WTC11 (cell line): Measurements from ENCODE around the gene PANX3.

ENCODE experiments used
- ARID4B ChIP-seq: sonication (generic); formaldehyde crosslinking; IDR thresholded peaks from 2 replicates; pipeline ENCODE4 v1.8.0; 2023; ENCODE audit warnings: missing genetic modification reagents, mild to moderate bottlenecking, borderline replicate concordance
- ATF2 ChIP-seq: sonication (generic); formaldehyde crosslinking; IDR thresholded peaks from 2 replicates; pipeline ENCODE4 v1.8.1; 2022; ENCODE audit warnings: low read depth, missing genetic modification reagents, borderline replicate concordance
- CTCF ChIP-seq: fragments of 200-600 bp; IDR thresholded peaks from 2 replicates; pipeline ENCODE4 v1.8.0; 2022; ENCODE audit warnings: antibody characterized with exemption
- E2F4 ChIP-seq: sonication (generic); formaldehyde crosslinking; IDR thresholded peaks from 2 replicates; pipeline ENCODE4 v1.8.1; 2022; ENCODE audit warnings: low read depth, mild to moderate bottlenecking, moderate library complexity, missing genetic modification reagents, borderline replicate concordance
- HMGXB4 ChIP-seq: sonication (generic); formaldehyde crosslinking; IDR thresholded peaks from 2 replicates; pipeline ENCODE4 v1.8.1; 2023; ENCODE audit warnings: mild to moderate bottlenecking, moderate library complexity, missing genetic modification reagents
- IRF2 ChIP-seq: sonication (generic); formaldehyde crosslinking; IDR thresholded peaks from 2 replicates; pipeline ENCODE4 v1.8.0; 2022; ENCODE audit warnings: low read depth, missing genetic modification reagents, borderline replicate concordance
- JUN ChIP-seq: sonication (generic); formaldehyde crosslinking; IDR thresholded peaks from 2 replicates; pipeline ENCODE4 v1.8.0; 2023; ENCODE audit warnings: mild to moderate bottlenecking, missing genetic modification reagents
- NR1H2 ChIP-seq: sonication (generic); formaldehyde crosslinking; IDR thresholded peaks from 2 replicates; pipeline ENCODE4 v1.9.0; 2021; ENCODE audit warnings: mild to moderate bottlenecking, moderate library complexity, missing genetic modification reagents
- RELA ChIP-seq: sonication (generic); formaldehyde crosslinking; IDR thresholded peaks from 2 replicates; pipeline ENCODE4 v1.8.1; 2022; ENCODE audit warnings: missing genetic modification reagents, mild to moderate bottlenecking, borderline replicate concordance
- SMAD3 ChIP-seq: sonication (generic); formaldehyde crosslinking; IDR thresholded peaks from 2 replicates; pipeline ENCODE4 v1.8.0; 2022; ENCODE audit warnings: missing genetic modification reagents, mild to moderate bottlenecking, borderline replicate concordance
- SP1 ChIP-seq: sonication (generic); formaldehyde crosslinking; conservative IDR thresholded peaks from 2 replicates; pipeline ENCODE4 v1.8.1; 2022; ENCODE audit warnings: missing genetic modification reagents
- ZNF232 ChIP-seq: sonication (generic); formaldehyde crosslinking; IDR thresholded peaks from 2 replicates; pipeline ENCODE4 v1.8.0; 2022; ENCODE audit warnings: mild to moderate bottlenecking, missing genetic modification reagents
- ZNF281 ChIP-seq: sonication (generic); formaldehyde crosslinking; IDR thresholded peaks from 2 replicates; pipeline ENCODE4 v1.8.0; 2023; ENCODE audit warnings: mild to moderate bottlenecking, missing genetic modification reagents

GRCh38 chr11:124648610-124649009, 37.4 kb downstream of the PANX3 start:
- TF ChIP-seq CTCF (no peak), ZNF232 (CRISPR knock-in tag) (no peak), E2F4 (CRISPR knock-in tag) (no peak), ZNF281 (CRISPR knock-in tag) (no peak), HMGXB4 (no peak), ARID4B (CRISPR knock-in tag) (no peak), ATF2 (CRISPR knock-in tag) (no peak), JUN (no peak), IRF2 (CRISPR knock-in tag) (no peak), SMAD3 (no peak), RELA (CRISPR knock-in tag) (no peak), SP1 (CRISPR knock-in tag) (no peak), NR1H2 (CRISPR knock-in tag) (no peak)
